Peyer's patch (tissue), 4 donors: Measurements from ENCODE around the gene PLSCR1. TPM values are rescaled to one million over a fixed set of nuclear protein-coding genes. Genes with fewer than 3 reads are reported as not detected.
"Not testable (repeated sequence)": the region's sequence is repeated elsewhere in the genome, so short reads cannot be mapped to it uniquely, and the experiment has no call there.

Experiments
- DNase-seq, 3 donors: peaks; one replicate each; pipeline ENCODE4 v3.0.0-alpha.2; 2017 to 2019
- H3K27ac ChIP-seq, 4 donors: fragments of 200-600 bp; sonication (generic); one replicate each; pipeline ENCODE4 v1.5.1; 2016 to 2019
- H3K27me3 ChIP-seq, 2 donors: fragments of 200-600 bp; sonication (generic); one replicate each; pipeline ENCODE4 v1.5.1; 2019
- H3K36me3 ChIP-seq, 3 donors: fragments of 200-600 bp; sonication (generic); one replicate each; pipeline ENCODE4 v1.5.1; 2016 to 2019
- H3K4me1 ChIP-seq, 4 donors: fragments of 200-600 bp; sonication (generic); one replicate each; pipeline ENCODE4 v1.5.1; 2016 to 2019
- H3K4me3 ChIP-seq, 4 donors: fragments of 200-600 bp; sonication (generic); 1 replicate in 3 of 4; 2 replicates in 1 of 4; pipeline ENCODE4 v1.5.1; 2016 to 2019; ENCODE audit warnings: mild to moderate bottlenecking in 1 of 4
- H3K9me3 ChIP-seq, 4 donors: fragments of 200-600 bp; sonication (generic); one replicate each; pipeline ENCODE4 v1.5.1; 2016 to 2019; ENCODE audit warnings: mild to moderate bottlenecking in 1 of 4
- CTCF ChIP-seq, 6 experiments: fragments of 450-650 bp in 4 of 6; fragments of 200-600 bp in 2 of 6; sonication (generic) in 1 of 6; IDR thresholded peaks; one replicate each; pipeline ENCODE4 v1.5.1; 2017 to 2019; ENCODE audit warnings: antibody characterized with exemption in 6 of 6, mild to moderate bottlenecking in 3 of 6, moderate library complexity in 1 of 6
- POLR2A ChIP-seq, 2 donors: fragments of 450-650 bp; IDR thresholded peaks; one replicate each; pipeline ENCODE4 v1.5.1; 2017; ENCODE audit warnings: antibody characterized with exemption in 2 of 2, mild to moderate bottlenecking in 2 of 2, moderate library complexity in 2 of 2
- total RNA-seq, 4 donors: library from RNA; depleted of rRNA; stranded (reverse); fragments of >200 nt; gene quantifications; one replicate each; pipeline ENCODE4 v1.1.0, GENCODE V29; 2016

PLSCR1 gene
- total RNA-seq, 4 donors from 2014 or later, result 80.7 to 93.2 (median 86.6) TPM

GRCh38 chr3:146501752-146502151 lies 42.7 kb downstream of the PLSCR1 start:
- Histone ChIP-seq H3K27ac (no peak overlapping the region), H3K9me3 (no peaks in the 10 kb centered on the region), H3K4me3 (no peak overlapping the region), H3K27me3 (no peaks in the 10 kb centered on the region), H3K36me3 (no peaks in the 10 kb centered on the region), H3K4me1 (no peaks in the 10 kb centered on the region)
- no peak for DNase-seq
- TF ChIP-seq POLR2A (IDR thresholded peaks at IDR 0.05) (no peak), CTCF (IDR thresholded peaks at IDR 0.05) (no peak)

- H3K27me3 ChIP-seq, result no peaks in the 10 kb centered on the region
- no peak for TF ChIP-seq POLR2A (IDR thresholded peaks at IDR 0.05)
- no peak for TF ChIP-seq CTCF (IDR thresholded peaks at IDR 0.05)
- H3K4me3 ChIP-seq, result no peak overlapping the region
- DNase-seq, result no peak
- no peak overlapping the region for H3K27ac ChIP-seq
- H3K36me3 ChIP-seq, result no peaks in the 10 kb centered on the region
- no peaks in the 10 kb centered on the region for H3K4me1 ChIP-seq
- no peaks in the 10 kb centered on the region for H3K9me3 ChIP-seq
Measured at GRCh38 chr3:146499701-146500100, 44.7 kb downstream of the PLSCR1 start.

- no peaks in the 10 kb centered on the region for H3K4me1 ChIP-seq
- H3K27me3 ChIP-seq, result no peaks in the 10 kb centered on the region
- H3K9me3 ChIP-seq, result no peaks in the 10 kb centered on the region
- no peaks in the 10 kb centered on the region for H3K36me3 ChIP-seq
- H3K4me3 ChIP-seq, result no peak overlapping the region
- DNase-seq, result no peak
- no peak overlapping the region for H3K27ac ChIP-seq
- TF ChIP-seq CTCF (IDR thresholded peaks at IDR 0.05) (no peak), POLR2A (IDR thresholded peaks at IDR 0.05) (no peak)
Measured at GRCh38 chr3:146498002-146498736, 46.2 kb downstream of the PLSCR1 start.

- not testable (repeated sequence) for H3K9me3 ChIP-seq, H3K4me3 ChIP-seq, H3K4me1 ChIP-seq, H3K27me3 ChIP-seq, H3K27ac ChIP-seq, H3K36me3 ChIP-seq, DNase-seq
Measured at GRCh38 chr3:146497145-146497843, 47.1 kb downstream of the PLSCR1 start.

GRCh38 chr3:146496726-146497125 lies 47.7 kb downstream of the PLSCR1 start:
- Histone ChIP-seq H3K9me3 (no peaks in the 10 kb centered on the region), H3K36me3 (no peaks in the 10 kb centered on the region), H3K27ac (no peak overlapping the region), H3K4me1 (no peaks in the 10 kb centered on the region), H3K27me3 (no peaks in the 10 kb centered on the region), H3K4me3 (no peak overlapping the region)
- no peak for TF ChIP-seq POLR2A (IDR thresholded peaks at IDR 0.05)
- no peak for TF ChIP-seq CTCF (IDR thresholded peaks at IDR 0.05)
- DNase-seq, result no peak

- Histone ChIP-seq H3K4me1 (no peaks in the 10 kb centered on the region), H3K27ac (no peak overlapping the region), H3K27me3 (no peaks in the 10 kb centered on the region), H3K36me3 (no peaks in the 10 kb centered on the region), H3K9me3 (no peaks in the 10 kb centered on the region), H3K4me3 (no peak overlapping the region)
- TF ChIP-seq CTCF (IDR thresholded peaks at IDR 0.05) (no peak), POLR2A (IDR thresholded peaks at IDR 0.05) (no peak)
- no peak for DNase-seq
Measured at GRCh38 chr3:146496251-146496650, 48.2 kb downstream of the PLSCR1 start.
